ENCODE measurements around the gene ATM. TPM values are rescaled to one million over a fixed set of nuclear protein-coding genes. Genes with fewer than 3 reads are reported as not detected.
A peak's percentile ranks its signal among the peaks of the same experiment; 100 is the strongest.

Gene ATM
- total RNA-seq, 1 donor: 152 TPM

GRCh38 chr11:108198833-108199232 is 24.0 kb upstream of the ATM start:
- TF ChIP-seq CTCF (IDR thresholded peaks at IDR 0.05; ENCODE audit: insufficient read depth, low read depth, low read length): no peak
- DNase-seq (ENCODE audit: low read depth): no peak
- H3K4me3 ChIP-seq (ENCODE audit: low read depth, low read length): no peak overlapping the region

DNA sequence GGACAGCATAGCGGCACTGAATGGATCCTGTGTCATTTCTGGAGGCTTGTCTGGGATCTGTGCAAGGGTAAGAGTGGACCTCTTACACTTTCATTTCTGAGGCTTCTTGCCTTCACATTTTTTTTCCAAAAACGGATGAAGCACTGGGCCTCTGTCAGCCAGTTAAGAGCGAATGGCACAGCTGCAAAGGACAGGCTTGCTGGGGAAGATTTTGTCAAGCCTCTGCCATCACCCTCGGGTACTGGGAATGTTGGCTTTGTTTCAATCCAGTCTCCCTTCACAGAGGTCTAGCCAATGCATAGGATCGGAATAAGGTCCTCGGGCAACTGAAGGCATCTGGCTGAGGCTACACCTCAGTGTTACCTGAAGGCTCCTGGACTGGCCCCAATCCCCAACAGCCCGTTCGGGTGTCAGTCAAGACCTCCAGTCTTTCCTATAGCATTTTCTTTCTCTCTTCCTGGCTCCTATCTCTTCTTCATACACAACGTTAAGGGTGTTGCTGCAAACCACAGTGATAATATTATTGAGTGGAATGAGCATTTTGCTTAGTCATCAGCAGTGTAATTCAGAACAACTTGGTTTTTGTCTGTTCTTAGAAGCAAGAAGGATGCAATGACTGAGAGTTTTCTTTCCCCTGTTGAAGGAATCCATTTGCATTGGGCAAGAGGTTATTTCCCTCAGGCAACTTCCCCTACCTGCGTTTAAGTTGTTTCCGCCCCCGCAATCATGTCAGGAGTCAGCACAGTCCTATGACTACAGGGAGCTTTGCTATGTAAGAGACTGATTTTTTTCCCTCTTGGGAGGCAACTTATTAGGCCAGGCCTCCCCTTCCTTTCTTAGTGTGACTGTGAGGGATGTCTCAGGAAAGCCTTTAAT is 23.2 kb upstream of the ATM start:
- TF ChIP-seq CTCF (IDR thresholded peaks at IDR 0.05; ENCODE audit: insufficient read depth, low read depth, low read length): no peak
- H3K4me3 ChIP-seq (ENCODE audit: low read depth, low read length): no peak overlapping the region
- peak; percentile 67 for DNase-seq (ENCODE audit: low read depth)

GRCh38 chr11:108203075-108203474 is 19.8 kb upstream of the ATM start:
- no peak overlapping the region for H3K4me3 ChIP-seq (ENCODE audit: low read depth, low read length)
- no peak for DNase-seq (ENCODE audit: low read depth)
- no peak for TF ChIP-seq CTCF (IDR thresholded peaks at IDR 0.05; ENCODE audit: insufficient read depth, low read depth, low read length)

DNA sequence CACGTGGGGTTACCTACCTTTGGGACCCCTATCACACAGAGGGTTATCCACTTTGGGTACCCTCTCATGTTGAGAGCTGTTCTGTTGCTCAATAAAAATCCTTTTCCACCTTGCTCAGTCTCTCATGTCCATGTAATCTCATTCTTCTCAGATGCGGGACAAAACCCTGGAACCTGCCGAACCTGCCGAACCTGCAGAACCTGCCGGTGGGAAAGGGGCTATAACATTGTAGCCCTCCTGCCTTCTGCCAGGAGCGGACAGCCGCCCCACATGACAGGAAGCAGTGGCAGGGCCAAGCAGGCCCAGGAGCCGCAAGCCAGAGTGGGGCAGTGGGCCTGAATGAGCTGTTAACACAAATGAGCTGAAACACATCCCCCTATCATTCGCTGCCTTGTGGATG is 18.5 kb upstream of the ATM start:
- no peak for TF ChIP-seq CTCF (IDR thresholded peaks at IDR 0.05; ENCODE audit: insufficient read depth, low read depth, low read length)
- no peak for DNase-seq (ENCODE audit: low read depth)
- H3K4me3 ChIP-seq (ENCODE audit: low read depth, low read length): no peak overlapping the region

DNA sequence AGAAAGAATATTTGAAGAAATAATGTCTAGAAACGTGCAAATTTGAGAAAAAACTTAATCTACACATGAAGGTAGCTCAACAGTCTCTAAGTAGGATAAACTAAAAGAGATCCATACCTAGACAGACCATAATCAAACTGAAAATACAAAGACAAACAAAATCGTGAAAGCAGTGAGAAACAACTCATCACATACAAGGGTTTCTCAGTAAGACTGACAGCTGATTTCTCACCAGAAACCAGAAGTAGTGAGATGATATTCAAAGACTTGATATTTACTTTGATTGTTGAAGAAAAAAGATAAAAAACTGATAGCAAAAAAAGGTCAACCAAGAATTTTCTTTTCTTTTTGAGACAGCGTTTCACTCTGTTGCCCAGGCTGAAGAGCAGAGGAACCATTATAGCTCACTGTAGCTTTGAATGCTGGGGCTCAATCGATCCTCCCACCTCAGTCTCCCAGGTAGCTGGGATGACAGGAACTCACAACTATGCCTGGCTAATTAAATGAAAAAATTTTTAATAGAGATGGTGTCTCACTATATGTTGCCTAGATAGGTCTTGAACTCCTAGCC is 17.9 kb upstream of the ATM start:
- no peak for DNase-seq (ENCODE audit: low read depth)
- no peak for TF ChIP-seq CTCF (IDR thresholded peaks at IDR 0.05; ENCODE audit: insufficient read depth, low read depth, low read length)
- H3K4me3 ChIP-seq (ENCODE audit: low read depth, low read length): no peak overlapping the region

DNA sequence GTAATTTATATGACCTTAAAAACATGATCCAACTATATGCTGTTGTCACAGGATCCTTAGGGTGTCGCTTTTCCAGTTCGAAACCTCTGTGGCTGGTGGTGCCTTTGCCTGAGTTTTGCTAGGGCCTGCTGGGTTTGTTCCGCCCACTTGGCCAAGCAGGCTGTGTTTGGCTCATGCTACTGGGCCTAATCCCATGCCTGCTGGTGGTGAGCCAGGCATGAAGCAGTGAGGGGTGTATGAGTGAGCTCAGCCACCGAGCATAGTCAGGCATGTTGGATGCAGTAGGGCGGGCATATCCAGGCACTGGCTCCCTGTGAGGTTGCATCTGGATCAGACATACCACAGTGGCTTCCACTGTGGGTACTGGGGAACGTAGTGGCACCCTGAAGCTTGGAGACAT is 16.7 kb upstream of the ATM start:
- no peak overlapping the region for H3K4me3 ChIP-seq (ENCODE audit: low read depth, low read length)
- no peak for TF ChIP-seq CTCF (IDR thresholded peaks at IDR 0.05; ENCODE audit: insufficient read depth, low read depth, low read length)
- no peak for DNase-seq (ENCODE audit: low read depth)

Measured in fibroblast of villous mesenchyme (primary cell).